Stimulated activated CD8-positive, alpha-beta memory T cell treated with anti-CD3 and anti-CD28 coated beads, Interleukin-7, amount 100 ng/mL, for 4 hours (primary cell): ENCODE results near the gene KANSL2.
A peak's percentile ranks its signal among the peaks of the same experiment; 100 is the strongest.
"Not testable (repeated sequence)": the region's sequence is repeated elsewhere in the genome, so short reads cannot be mapped to it uniquely, and the experiment has no call there.

Source experiments
- DNase-seq, 2 donors: peaks; one replicate each; pipeline ENCODE4 v3.0.0-alpha.2; 2020; ENCODE audit warnings: low read depth in 2 of 2

Gene KANSL2

DNA sequence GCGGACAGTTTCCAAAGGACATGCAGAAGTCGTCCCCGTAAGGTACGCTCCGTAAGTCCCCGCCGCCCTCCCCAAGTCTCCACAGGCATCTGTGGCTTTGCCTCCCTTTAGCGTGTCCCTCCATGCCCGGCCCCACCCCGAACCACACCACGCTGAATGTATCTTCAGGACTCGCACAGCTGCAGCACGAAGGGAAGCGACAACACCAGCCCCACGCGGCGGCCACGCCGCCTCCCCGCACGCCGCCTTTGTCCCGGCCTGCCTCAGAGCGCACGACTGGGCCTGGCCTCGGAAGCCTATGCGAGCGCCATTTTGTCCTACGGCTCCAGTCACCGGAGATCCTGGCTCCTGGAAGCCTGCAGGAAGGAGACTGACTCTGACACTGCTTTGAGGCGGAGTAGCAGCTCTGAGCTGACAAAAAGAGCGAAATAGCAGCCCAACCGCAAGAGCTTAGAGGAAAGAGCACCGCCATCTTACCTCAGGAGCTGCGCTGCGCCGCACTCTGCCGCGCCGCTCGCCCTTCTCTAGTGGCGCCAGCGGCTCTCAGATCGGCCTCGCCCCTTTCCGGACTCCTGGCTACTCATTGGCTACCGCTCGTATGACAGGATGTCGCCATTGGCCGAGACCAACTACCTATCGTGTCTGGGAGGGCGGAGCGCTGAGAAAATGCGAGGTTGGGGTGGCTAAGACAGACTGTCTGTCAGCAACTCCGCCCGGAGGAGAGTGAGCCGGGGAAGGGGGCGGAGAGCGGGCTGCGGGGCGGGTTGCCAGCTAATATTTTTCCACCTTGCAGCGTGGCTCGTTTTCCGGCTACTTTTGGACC, at the start of gene KANSL2:
TSS of gene KANSL2 (minus strand) at position 529 of the 823 bp plus-strand sequence. CDS start 606 bp downstream, outside the sequence.
- DNase-seq: peak; percentile 97 to 98

DNA sequence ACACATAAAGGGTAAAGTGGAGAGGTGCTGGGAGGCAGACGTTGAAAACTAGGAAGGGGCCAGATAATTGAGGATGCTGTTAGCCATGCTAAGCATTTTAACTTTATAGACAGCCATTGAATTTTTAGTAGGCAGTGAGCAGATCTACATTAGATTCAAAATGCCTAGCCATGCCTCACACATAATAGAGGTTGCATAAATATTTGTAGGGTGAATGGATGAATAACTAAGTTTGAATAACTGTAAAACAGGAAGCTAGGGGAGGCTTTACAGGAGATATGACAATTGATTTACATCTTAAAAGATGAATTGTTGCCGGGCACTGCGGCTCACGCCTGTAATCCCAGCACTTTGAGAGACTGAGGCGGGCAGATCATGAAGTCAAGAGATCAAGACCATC, 46.8 kb upstream of the KANSL2 start:
- DNase-seq: no peak

DNA sequence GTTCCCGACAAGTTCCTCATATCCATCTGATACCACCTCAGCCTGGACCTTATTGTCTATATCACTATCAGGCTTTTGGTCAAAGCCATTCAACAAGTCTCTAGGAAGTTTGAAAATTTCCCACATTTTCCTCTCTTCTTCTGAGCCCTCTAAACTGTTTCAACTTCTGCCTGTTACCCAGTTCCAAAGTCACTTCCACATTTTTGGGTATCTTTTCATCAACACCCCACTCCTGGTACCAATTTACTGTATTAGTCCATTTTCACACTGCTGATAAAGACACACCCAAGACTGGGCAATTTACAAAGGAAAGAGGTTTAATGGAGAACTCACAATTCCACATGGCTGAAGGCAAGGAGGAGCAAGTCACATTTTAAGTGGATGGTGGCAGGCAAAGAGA, 38.7 kb upstream of the KANSL2 start:
- not testable (repeated sequence) for DNase-seq

GRCh38 chr12:48720171-48720570, 38.1 kb upstream of the KANSL2 start:
- DNase-seq: not testable (repeated sequence)

- not testable (repeated sequence) for DNase-seq
Observed at GRCh38 chr12:48719002-48719401, 37.0 kb upstream of the KANSL2 start.

DNA sequence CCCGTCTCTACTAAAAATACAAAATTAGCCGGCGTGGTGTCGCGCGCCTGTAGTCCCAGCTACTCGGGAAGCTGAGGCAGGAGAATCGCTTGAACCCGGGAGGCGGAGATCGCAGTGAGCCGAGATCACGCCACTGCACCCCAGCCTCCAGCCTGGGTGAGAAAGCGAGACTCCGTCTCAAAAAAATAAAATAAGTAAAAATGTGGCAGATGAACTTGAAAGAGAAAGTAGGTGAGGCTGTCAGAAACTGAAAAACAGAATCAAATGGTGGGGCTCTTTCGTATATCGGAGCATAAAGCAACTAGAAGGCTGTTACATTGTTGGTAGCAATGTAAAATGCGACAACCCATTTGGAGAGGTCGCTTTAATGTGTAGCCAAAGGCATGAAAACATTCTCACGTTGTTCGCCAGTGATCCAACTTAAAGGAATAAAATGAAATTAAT, 35.2 kb upstream of the KANSL2 start:
- no peak for DNase-seq

DNA sequence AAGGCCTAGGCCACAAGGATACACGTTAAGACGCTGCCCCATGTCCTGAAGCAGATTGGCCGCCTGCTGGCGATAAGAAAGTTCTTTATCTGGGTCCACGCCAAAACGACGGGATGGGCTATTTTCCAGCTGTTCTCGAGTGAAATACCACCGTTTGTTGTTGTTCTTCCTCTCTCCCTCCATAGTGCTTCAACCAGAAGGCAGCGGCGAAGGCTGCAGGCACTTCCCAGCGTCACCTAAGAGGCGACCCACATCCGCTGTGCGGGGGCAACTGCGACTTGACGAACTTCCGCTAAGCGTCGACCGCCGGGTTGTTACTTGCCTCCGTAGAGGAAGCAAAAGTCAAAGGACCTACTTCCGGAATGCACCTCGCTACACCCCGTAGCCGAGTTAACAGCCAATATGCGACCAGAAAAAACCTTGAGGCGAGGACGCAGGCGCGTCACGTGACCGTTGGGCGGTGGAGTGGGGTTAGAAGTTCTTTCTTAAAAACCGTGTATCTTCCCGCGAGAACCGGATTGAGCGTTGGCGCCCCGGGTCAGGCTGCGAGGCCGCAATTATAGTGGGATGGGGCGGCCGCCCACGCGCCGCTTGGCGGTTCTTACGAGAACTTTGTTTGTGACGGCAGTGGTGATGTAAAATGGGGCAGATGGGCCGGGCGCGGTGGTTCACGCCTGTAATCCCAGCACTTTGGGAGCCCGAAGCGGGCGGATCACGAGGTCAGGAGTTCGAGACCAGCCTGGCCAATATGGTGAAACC, 34.6 kb upstream of the KANSL2 start, which contains the start of gene CCNT1:
TSS of gene CCNT1 (minus strand) at position 215 of the 759 bp plus-strand sequence. CDS start at position 183, 32 bp downstream.
- peak; percentile 99 to 100 for DNase-seq

DNA sequence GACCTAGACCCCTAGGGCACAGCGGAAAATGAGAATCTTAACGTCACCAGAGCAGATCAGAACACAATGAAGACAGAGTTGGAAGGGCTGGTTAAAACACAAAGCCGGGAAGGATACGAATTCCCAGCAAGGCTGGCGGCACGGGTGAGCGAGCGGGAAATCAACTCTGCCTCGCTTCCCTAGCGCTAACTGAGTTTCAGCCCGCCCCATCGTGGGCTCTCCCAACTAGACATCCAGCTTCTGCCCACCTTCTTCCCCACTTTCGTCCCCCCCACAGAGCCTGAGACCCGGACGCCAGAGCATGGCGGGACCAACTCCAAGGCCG, 34.1 kb upstream of the KANSL2 start:
- no peak for DNase-seq

DNA sequence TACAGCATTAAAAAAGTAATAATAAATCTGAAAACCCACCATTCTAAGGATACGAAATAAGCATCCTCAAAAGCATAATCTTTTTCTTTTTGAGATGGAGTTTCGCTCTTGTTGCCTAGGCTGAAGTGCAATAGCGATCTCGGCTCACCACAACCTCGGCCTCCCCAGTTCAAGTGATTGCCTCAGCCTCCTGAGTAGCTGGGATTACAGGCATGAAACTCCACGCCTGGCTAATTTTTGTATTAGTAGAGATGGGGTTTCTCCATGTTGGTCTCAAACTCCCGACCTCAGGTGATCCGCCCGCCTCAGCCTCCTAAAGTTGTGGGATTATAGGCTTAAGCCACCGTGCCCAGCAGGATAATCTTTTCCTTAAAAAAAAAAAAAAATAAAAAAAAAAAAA, 30.2 kb upstream of the KANSL2 start:
- DNase-seq: no peak

GRCh38 chr12:48698822-48699221, 16.8 kb upstream of the KANSL2 start:
- not testable (repeated sequence) for DNase-seq

DNA sequence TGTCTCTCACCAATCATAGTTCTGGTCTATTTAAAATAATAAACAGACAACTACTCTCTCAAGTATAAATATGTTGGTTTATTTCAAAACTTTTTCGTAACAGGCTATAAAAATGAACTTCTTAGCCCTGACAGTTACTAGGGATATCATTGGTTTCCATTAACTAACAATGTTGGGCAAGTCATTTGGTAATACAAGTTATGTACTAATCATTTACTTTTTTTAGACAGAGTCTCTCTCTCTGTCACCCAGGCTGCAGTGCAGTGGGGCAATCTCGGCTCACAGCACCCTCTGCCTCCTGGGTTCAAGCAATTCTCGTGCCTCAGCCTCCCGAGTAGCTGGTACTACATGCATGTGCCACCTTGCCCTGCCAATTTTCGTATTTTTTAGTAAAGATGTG, 14.6 kb upstream of the KANSL2 start:
- no peak for DNase-seq

GRCh38 chr12:48695859-48696258, 13.8 kb upstream of the KANSL2 start:
- no peak for DNase-seq

DNA sequence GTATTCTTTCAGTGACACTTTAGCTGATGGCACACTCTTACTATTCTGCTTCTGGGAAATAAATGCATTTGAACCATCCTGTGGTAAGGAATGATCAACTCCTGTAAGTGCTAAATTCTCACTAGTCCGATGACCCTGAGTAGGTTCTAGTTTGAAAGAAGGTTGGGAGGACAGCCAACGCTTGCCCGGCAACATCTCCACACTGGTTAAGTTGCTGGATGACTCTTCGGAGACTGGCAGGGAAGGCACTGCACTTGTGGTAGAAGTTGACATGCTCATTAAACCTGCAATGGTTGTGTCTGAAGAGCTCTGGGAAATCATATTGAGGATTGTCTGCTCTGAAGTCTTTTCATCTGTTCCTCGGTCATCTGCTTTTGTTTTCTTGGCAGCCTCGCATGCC, 12.0 kb upstream of the KANSL2 start:
- DNase-seq: no peak

- no peak for DNase-seq
Observed at GRCh38 chr12:48693572-48693971, 11.5 kb upstream of the KANSL2 start.

- DNase-seq: no peak
Observed at GRCh38 chr12:48691826-48692487, 9.9 kb upstream of the KANSL2 start.

DNA sequence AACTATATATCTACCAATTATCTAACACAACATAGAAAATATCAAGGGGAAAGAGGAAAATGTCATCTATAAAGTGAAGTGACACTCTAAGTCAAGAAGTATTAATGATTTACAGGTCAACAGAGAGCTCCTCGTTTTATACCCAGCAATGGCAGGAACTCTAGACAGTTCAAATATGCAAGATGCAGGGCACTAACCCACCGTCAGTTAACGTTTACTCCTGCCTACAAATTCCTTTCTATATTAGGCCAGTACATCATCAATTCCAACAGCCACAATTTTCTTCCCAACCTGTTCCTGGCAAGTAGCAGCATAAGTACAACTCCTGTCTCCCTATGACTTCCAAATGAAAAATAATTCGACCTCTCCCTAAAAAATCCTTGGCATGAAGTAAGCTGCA, 9.0 kb upstream of the KANSL2 start:
- DNase-seq: no peak

DNA sequence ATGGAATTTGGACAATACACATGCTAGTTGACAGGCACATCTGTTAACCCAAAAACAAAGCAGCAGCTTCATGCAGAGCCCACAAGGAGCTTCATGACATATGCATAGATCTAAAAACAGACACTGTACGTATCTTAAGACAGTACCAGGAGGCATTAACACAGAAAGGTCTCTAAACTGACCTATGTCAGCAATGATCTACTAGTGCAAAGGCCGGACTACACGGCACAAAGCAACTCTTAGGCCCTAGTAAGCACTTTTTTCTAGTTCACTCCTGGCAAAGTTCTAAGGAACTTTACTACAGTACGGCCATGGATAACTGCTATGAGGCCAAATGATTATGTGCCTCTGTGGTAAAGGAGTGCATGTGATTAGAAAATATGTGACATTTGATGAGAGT, 8.4 kb upstream of the KANSL2 start:
- no peak for DNase-seq

DNA sequence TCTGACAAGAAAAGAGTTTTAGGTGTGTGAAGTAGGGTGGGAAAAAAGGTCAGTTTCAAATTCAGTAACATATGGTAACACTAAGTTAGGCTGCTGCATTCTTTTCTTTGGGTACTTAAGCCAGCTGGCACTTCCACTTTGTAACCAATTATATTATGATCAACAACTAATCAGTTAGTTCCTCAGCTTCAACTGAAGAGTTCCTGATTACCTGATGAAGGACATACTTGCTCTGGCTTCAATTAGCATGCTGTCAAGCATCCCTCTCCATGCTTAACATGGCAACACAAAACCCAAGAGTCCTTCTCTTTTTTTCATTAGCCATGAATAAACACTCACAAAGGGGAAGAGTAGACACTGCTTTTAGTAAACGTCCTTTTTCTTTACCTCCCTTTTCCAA, 6.8 kb upstream of the KANSL2 start:
- DNase-seq: no peak

- DNase-seq: no peak
Observed at GRCh38 chr12:48687592-48687991, 5.6 kb upstream of the KANSL2 start.

- no peak for DNase-seq
Observed at GRCh38 chr12:48686615-48687334, 4.7 kb upstream of the KANSL2 start.

GRCh38 chr12:48686037-48686595, 4.1 kb upstream of the KANSL2 start:
- no peak for DNase-seq
